Transverse colon (tissue), 4 donors: ENCODE measurements around the gene ZBTB7C. TPM values are rescaled to one million over a fixed set of nuclear protein-coding genes. Genes with fewer than 3 reads are reported as not detected.

Experiments
- DNase-seq: peaks from one replicate; pipeline ENCODE4 v3.0.0-alpha.2; 2019
- H3K27ac ChIP-seq, 4 donors: fragments of 200-600 bp; sonication (generic); 2 replicates each; pipeline ENCODE4 v1.5.1; 2016 to 2018; ENCODE audit warnings: inconsistent platforms in 4 of 4
- H3K27me3 ChIP-seq: fragments of 200-600 bp; sonication (generic); 2 replicates; pipeline ENCODE4 v1.5.1; 2017; ENCODE audit warnings: inconsistent platforms
- H3K36me3 ChIP-seq, 4 donors: fragments of 200-600 bp; sonication (generic); 2 replicates each; pipeline ENCODE4 v1.5.1; 2017 to 2019; ENCODE audit warnings: inconsistent platforms in 4 of 4
- H3K4me1 ChIP-seq, 4 donors: fragments of 200-600 bp; sonication (generic); 2 replicates each; pipeline ENCODE4 v1.5.1; 2017 to 2020; ENCODE audit warnings: inconsistent platforms in 4 of 4
- H3K4me3 ChIP-seq, 4 donors: fragments of 200-600 bp; sonication (generic); 1 replicate in 1 of 4; 2 replicates in 3 of 4; pipeline versions ENCODE4 v1.5.1 to v1.6.1; 2017 to 2019; ENCODE audit warnings: inconsistent platforms in 4 of 4
- H3K9me3 ChIP-seq, 2 donors: fragments of 200-600 bp; sonication (generic); 2 replicates each; pipeline ENCODE4 v1.5.1; 2017 to 2019; ENCODE audit warnings: inconsistent platforms in 2 of 2
- EP300 ChIP-seq: sonication (generic); formaldehyde crosslinking; IDR thresholded peaks from one replicate; pipeline ENCODE4 v1.6.1; 2017; ENCODE audit warnings: antibody characterized with exemption, low read depth
- POLR2A ChIP-seq: fragments of 450-650 bp; IDR thresholded peaks from one replicate; pipeline ENCODE4 v1.6.1; 2016; ENCODE audit warnings: antibody characterized with exemption, mild to moderate bottlenecking, moderate library complexity
- POLR2AphosphoS5 ChIP-seq, 3 donors: sonication (generic); formaldehyde crosslinking; IDR thresholded peaks; one replicate each; pipeline ENCODE4 v1.6.1; 2016; ENCODE audit warnings: antibody characterized with exemption in 3 of 3
- WGBS, 2 donors: methylation state at CpG; one replicate each; pipeline ENCODE4 v1.1.5; 2018; ENCODE audit warnings: low coverage in 1 of 2; 5-methylcytosine and 5-hydroxymethylcytosine counted together
- in situ Hi-C, 4 donors: fragments of 200-750 bp; cut with MboI; loops; one replicate each; pipeline versions ENCODE4 v1.15.0 to v1.15.1; 2017; ENCODE audit warnings: low sequenced_read_pairs in 3 of 4, low pct_ligation_motif_present in 1 of 4, low pct_unique_long_range_greater_than_20kb in 1 of 4
- intact Hi-C: fragments of 100-400 bp; cut with DNase I; formaldehyde crosslinking; loops from one replicate; pipeline ENCODE4 v1.15.1; 2023; ENCODE audit warnings: low total_unique reads
- total RNA-seq, 4 donors: library from RNA; depleted of rRNA; stranded (reverse); fragments of >200 nt; gene quantifications; one replicate each; pipeline ENCODE4 v1.1.0, GENCODE V29; 2016
- TF ChIP-seq, protein P1 (sequence below), 5 experiments: fragments of 200-600 bp in 3 of 5; fragments of 450-650 bp in 2 of 5; sonication (generic) in 3 of 5; IDR thresholded peaks; 1 replicate in 2 of 5; 2 replicates in 3 of 5; pipeline ENCODE4 v1.5.1; 2016 to 2017; ENCODE audit warnings: antibody characterized with exemption in 5 of 5, inconsistent platforms in 3 of 5, mild to moderate bottlenecking in 2 of 5, moderate library complexity in 1 of 5

Gene ZBTB7C
- total RNA-seq, 4 donors from 2014 or later = 38.4 to 81.2 (median 47.5) TPM

DNA sequence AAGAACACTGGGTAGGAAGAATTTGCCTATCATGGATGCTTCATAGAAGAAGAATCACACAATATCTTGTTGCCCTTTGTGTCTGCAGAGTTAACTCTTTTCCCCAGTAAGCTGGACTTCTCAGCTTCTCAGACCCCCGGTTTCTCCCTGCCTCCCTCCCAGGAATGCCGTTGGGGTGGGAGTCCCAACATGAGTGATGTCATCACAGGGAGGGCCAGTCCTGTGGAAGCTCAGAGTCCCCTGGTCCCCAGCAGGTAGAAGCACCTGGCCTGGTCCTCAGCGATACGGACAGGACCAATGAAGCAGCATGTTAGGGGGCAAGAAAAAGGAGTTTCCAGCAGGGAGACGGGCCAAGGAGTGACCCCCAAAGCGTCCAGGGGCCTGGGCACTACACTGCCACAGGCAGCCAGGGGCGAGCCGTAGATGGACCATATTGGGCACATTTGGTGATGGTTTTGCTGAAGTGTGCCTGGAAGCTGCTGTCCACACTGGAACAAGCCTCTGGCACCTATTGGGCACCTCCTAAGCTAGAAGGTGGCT is 242.8 kb downstream of the ZBTB7C start:
- Histone ChIP-seq H3K27ac (peak overlapping the region; percentile 77 to 81 (median 78)), H3K36me3 (no peaks in the 10 kb centered on the region), H3K4me3 (no peak overlapping the region), H3K4me1 (peaks cover 11 to 62% (median 37%) of the 10 kb centered on the region in 4 donors), H3K9me3 (no peaks in the 10 kb centered on the region), H3K27me3 (no peaks in the 10 kb centered on the region)
- TF ChIP-seq POLR2A (no peak), EP300 (no peak), POLR2AphosphoS5 (IDR thresholded peaks at IDR 0.05) (no peak)
- TF ChIP-seq, protein P1, sequence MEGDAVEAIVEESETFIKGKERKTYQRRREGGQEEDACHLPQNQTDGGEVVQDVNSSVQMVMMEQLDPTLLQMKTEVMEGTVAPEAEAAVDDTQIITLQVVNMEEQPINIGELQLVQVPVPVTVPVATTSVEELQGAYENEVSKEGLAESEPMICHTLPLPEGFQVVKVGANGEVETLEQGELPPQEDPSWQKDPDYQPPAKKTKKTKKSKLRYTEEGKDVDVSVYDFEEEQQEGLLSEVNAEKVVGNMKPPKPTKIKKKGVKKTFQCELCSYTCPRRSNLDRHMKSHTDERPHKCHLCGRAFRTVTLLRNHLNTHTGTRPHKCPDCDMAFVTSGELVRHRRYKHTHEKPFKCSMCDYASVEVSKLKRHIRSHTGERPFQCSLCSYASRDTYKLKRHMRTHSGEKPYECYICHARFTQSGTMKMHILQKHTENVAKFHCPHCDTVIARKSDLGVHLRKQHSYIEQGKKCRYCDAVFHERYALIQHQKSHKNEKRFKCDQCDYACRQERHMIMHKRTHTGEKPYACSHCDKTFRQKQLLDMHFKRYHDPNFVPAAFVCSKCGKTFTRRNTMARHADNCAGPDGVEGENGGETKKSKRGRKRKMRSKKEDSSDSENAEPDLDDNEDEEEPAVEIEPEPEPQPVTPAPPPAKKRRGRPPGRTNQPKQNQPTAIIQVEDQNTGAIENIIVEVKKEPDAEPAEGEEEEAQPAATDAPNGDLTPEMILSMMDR (IDR thresholded peaks at IDR 0.05) = no peak
- no peak for DNase-seq
- in situ Hi-C loops (no loop called here), intact Hi-C loops (loop anchor here (10.0 kb wide), 1 partner anchor 248 kb away; no protein-coding TSS in a partner anchor)
- 81% methylated on average over 8 of the region's 8 CpGs; no CpG with 5 or more reads in 1 of the 2 donors for WGBS, 2 donors

DNA sequence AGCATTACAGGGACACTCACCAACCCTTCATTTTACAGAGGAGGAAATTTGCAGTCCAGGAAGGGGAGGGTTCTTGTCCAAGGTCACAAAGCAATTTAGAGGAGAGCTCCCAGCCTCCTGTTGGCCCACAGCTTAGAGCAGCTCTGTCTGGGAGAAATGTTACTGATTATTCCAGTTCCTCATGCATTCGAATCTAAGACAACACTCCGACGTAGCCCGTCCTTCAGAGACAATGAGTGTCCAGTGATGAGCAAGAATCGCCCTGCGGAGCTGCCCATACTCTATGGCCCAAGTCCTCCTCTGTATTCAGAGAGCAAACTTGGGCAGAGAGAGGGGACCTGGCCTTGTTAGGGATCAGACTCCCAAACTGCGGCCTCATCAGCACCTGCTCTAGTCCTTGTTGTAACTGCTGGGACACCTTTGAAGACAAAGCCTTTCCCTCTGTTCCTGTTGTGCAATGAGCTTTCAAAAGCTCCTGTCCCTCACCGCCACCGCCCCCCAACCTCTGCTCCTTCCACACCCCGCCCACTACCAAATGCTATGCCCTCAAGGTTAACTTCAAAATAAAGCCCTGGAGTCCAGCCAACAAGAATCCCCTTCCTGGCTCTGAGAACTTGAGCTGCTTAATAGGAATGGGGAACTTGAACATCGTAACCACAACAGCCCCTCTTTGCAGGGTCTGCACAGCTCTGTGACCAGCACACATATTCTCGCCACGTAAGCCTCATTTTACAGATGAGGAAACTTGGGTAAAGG is 243.9 kb downstream of the ZBTB7C start:
- H3K27ac ChIP-seq = peak overlapping the region; percentile 71 to 81 (median 76)
- no peaks in the 10 kb centered on the region for H3K9me3 ChIP-seq
- H3K4me1 ChIP-seq = peaks cover 19 to 70% (median 46%) of the 10 kb centered on the region in 4 donors
- H3K4me3 ChIP-seq = no peak overlapping the region
- intact Hi-C loops (loop anchor here (10.0 kb wide), 1 partner anchor 250 kb away; no protein-coding TSS in a partner anchor), in situ Hi-C loops (no loop called here)
- TF ChIP-seq, protein P1 (IDR thresholded peaks at IDR 0.05) = no peak
- TF ChIP-seq POLR2A (no peak), POLR2AphosphoS5 (IDR thresholded peaks at IDR 0.05) (no peak), EP300 (no peak)
- no peaks in the 10 kb centered on the region for H3K36me3 ChIP-seq
- DNase-seq = peak; percentile 41
- H3K27me3 ChIP-seq = no peaks in the 10 kb centered on the region
- WGBS, 2 donors = 61 to 69% methylated on average over 2 to 13 of the region's 13 CpGs

DNA sequence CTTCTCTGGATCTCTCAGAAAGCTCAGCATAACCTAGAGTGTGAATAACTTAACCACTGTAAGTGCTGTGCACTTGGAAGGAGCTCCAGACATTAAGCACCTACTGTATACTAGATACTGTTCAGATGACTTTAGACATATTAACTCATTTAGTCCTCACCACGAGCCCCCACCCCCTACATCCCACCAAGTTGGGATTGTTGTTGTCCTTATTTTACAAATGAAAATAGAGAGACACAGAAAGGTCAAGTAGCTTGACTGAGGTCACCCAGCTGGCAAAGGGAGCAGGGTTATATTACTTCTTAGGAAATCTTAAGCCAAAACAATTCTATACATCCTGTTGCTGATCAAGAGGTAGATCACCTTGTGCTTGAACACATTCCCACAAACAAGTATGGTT is 244.5 kb downstream of the ZBTB7C start:
- Histone ChIP-seq H3K27me3 (no peaks in the 10 kb centered on the region), H3K4me1 (peaks cover 19 to 72% (median 46%) of the 10 kb centered on the region in 4 donors), H3K27ac (peak overlapping the region; percentile 71 to 81 (median 76)), H3K36me3 (no peaks in the 10 kb centered on the region), H3K9me3 (no peaks in the 10 kb centered on the region), H3K4me3 (no peak overlapping the region)
- 42 to 88% methylated on average over 1 of the region's 1 CpG for WGBS, 2 donors
- no peak for DNase-seq
- in situ Hi-C loops (no loop called here), intact Hi-C loops (loop anchor here (10.0 kb wide), 1 partner anchor 250 kb away; no protein-coding TSS in a partner anchor)
- TF ChIP-seq POLR2AphosphoS5 (IDR thresholded peaks at IDR 0.05) = no peak
- TF ChIP-seq, protein P1 (IDR thresholded peaks at IDR 0.05) = no peak
- no peak for TF ChIP-seq EP300
- TF ChIP-seq POLR2A = no peak

DNA sequence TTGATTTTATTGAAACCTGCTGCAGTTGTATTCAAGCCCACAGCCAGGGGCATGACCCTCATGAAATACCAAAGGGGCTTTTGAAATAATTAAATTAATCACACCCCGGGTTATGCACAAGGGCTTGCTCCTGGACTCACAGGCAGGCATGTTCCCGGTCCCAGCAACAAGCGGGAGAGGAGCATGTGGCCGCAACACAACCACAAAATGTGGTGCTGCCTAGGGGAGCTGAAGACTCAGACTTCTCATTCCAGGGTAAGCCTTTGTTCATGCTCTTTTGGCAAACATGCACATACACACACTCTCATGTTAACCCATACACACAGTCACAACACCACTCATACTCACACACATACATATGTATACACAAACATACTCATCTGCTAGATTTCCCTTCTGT is 245.1 kb downstream of the ZBTB7C start:
- Histone ChIP-seq H3K4me3 (no peak overlapping the region), H3K36me3 (no peaks in the 10 kb centered on the region), H3K27me3 (no peaks in the 10 kb centered on the region), H3K4me1 (peaks cover 19 to 72% (median 46%) of the 10 kb centered on the region in 4 donors), H3K9me3 (no peaks in the 10 kb centered on the region), H3K27ac (peak overlapping the region in 1 of 4 donors; percentile 73)
- in situ Hi-C loops (no loop called here), intact Hi-C loops (loop anchor here (10.0 kb wide), 1 partner anchor 251 kb away; no protein-coding TSS in a partner anchor)
- DNase-seq = no peak
- 92% methylated on average over 4 of the region's 4 CpGs; no CpG with 5 or more reads in 1 of the 2 donors for WGBS, 2 donors
- TF ChIP-seq EP300 = no peak
- TF ChIP-seq POLR2AphosphoS5 (IDR thresholded peaks at IDR 0.05) = no peak
- TF ChIP-seq POLR2A = no peak
- TF ChIP-seq, protein P1 (IDR thresholded peaks at IDR 0.05) = no peak
